Activated T-helper 9 cell treated with anti-CD3 and anti-CD28 coated beads, Interleukin-2, amount 50 U/mL, for 16 hours (primary cell): ENCODE measurements around the gene ZNF862.
"Not testable (repeated sequence)": the region's sequence is repeated elsewhere in the genome, so short reads cannot be mapped to it uniquely, and the experiment has no call there.

Experiments used
- DNase-seq: peaks from one replicate; pipeline ENCODE4 v3.0.0-alpha.2; 2020; ENCODE audit warnings: low read depth

Gene ZNF862

DNA sequence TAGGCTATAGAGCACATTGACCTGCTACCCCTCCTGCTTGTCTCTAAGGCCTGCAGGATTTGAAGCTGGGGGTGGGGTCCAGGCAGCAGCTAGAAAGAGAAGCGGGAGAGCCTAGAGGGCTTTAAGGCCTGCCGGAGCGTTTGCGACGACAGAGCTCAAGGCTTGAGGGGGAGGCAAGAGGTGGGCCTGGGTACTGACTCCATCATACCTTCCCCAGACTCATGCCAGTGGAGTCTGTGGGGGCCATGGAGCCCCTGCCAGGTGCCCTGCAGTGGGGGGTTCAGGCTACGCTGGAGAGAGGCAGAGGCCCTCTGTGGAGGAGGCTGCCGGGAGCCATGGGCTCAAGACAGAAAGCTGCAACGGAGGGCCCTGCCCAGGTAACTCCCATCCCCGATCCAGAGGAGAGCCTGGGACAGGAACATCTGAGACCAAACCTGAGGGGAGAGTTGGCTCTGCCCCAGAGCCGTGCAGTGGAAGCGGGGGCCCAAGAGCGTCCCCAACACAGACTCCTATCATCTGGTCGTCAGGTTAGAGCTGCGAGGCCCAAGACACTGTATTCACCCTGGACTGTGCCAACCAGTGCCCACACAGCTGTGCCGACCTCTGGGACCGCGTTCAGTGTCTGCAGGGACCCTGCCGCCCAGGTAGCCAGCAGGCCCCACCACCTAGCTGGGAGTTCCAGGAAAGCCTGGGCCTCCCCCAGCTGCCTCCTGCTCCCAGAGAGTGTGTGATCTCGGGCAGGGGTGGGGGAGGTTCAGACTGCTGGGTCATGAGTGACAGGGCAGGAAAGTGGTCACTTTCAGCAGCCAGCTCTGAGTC, 13.2 kb upstream of the ZNF862 start:
- no peak for DNase-seq

DNA sequence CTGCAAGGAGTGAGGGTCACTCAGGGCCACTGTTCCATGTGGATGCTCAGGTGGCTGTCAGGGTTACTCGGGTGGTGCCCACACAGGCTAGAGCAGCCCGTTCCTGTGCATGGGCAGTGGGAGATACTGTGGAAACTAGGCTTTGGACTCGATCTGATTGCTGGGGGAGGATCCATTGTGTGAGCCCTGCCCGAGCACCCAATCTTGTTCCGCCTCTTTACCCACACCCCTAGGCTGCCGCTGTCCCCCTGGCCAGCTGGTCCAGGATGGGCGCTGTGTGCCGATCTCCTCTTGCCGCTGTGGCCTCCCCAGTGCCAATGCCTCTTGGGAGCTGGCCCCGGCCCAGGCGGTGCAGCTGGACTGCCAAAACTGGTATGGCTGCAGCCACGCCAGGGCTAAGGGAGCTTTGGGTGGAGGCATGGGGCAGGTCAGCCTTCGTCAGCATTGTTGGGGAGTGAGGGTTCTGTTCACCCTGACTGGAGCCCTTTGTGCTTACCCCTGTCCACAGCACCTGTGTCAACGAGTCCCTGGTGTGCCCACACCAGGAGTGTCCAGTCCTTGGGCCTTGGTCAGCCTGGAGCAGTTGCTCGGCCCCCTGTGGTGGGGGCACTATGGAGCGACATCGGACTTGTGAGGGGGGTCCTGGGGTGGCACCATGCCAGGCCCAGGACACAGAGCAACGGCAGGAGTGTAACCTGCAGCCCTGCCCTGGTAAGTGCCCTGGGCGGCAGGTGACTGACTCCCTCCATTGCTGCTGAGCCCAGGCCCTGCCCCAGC, 12.4 kb upstream of the ZNF862 start:
- no peak for DNase-seq

DNA sequence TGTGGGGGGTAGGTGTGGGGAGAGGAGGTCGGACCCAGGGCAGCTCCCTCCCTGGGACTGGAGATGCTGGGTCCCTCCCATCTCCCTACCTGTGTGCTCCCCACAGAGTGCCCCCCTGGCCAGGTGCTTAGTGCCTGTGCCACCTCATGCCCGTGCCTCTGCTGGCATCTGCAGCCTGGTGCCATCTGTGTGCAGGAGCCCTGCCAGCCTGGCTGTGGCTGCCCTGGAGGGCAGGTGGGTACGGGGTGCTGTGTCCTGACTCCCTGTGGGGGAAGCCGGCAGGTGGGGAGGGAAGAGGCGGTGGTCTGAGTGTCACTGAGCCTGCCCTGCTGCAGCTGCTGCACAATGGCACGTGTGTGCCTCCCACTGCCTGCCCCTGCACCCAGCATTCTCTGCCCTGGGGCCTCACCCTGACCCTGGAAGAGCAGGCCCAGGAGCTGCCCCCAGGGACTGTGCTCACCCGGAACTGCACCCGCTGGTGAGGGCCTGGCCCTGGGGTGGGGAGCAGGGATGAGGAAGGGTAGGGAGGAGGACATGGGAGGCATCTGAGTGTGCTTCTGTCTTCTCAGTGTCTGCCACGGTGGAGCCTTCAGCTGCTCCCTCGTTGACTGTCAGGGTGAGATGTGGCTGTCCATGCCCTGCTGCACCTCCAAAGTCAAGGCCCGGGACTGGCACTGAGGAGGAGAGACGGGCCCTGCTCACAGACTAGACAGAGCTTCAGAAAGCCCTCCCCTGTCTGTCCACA, 11.7 kb upstream of the ZNF862 start:
- no peak for DNase-seq

DNA sequence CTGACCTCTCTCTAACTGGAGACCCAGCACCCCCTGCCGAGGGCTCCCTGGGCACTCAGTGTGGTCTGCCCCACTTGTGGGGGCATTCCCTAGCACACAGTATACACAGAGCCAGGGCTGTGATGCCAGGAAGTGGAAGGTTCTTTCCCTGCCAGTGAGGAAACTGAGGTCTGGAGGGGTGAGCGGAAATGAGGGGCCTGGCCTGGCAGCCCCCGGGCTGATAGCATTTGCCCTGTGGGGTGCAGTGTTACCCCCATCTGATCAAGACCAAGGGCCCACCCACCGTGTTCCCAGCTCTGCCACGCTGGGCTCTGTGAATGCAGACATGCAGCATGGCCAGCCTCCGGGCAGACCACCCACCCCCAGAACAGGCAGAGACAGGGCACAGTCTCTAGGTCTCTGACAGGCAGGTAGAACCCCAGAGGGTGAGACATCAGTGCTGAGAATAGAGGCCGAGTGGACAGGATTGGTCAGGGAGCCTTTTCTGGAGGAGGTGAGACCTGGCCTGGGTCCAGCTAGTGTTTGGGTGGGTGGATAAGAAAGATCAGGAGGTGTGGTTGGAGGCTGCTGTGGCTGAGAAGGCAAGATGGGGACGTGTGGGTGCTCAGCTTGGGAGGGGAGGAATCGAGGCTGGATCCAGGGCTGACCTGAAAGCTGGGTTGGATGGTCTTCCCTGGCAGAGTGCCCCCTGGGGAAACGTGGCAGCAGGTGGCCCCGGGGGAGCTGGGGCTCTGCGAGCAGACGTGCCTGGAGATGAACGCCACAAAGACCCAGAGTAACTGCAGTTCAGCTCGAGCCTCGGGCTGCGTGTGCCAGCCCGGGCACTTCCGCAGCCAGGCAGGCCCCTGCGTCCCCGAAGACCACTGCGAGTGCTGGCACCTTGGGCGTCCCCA, 10.8 kb upstream of the ZNF862 start:
- no peak for DNase-seq

DNA sequence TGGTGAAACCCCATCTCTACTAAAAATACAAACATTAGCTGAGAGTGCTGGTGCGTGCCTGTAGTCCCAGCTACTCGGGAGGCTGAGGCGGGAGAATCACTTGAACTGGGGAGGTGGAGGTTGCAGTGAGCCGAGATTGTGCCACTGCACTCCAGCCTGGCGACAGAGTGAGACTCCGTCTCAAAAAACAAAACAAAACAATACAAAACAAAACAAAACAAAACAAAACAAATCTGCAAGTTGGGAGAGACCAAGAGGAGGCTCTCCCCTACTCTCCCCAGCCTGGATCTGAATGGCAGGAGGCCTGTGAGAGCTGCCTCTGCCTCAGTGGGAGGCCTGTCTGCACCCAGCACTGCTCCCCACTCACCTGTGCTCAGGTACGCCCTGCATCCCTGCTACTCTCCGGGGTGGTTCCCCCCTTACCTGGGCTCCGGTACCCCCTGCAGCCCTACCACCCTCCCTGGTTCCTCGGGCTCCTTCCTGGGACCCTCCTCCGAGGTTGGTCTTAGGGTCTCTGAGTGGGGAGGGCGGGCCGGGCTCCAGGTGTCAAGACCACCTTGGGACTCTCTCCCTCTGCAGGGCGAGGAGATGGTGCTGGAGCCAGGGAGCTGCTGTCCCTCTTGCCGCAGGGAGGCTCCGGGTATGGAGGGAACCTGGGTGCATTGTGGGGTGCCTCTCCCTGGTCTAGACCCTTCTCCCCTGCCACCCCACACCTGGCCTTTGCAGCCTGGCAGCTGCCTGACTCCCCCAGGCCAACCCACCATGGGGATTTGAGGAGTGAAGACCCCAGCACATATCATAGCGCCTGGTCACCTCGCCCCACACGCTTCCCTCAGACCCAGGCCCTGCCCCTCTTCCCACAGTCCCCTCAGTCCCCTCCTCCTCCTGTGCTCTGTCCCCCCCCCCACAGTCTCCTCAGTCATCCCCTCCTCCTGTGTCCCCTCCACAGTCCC, 9.5 kb upstream of the ZNF862 start:
- DNase-seq, result no peak

DNA sequence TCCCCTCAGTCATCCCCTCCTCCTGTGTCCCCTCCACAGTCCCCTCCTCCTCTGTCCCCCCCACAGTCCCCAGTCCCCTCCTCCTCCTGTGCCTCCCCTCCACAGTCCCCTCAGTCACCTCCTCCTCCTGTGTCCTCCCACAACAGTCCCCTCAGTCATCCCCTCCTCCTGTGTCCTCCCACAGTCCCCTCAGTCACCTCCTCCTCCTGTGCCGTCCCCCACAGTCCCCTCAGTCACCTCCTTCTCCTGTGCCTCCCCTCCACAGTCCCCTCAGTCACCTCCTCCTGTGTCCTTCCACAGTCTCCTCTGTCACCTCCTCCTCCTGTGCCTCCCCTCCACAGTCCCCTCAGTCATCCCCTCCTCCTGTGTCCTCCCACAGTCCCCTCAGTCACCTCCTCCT, 7.6 kb upstream of the ZNF862 start:
- DNase-seq, result not testable (repeated sequence)

DNA sequence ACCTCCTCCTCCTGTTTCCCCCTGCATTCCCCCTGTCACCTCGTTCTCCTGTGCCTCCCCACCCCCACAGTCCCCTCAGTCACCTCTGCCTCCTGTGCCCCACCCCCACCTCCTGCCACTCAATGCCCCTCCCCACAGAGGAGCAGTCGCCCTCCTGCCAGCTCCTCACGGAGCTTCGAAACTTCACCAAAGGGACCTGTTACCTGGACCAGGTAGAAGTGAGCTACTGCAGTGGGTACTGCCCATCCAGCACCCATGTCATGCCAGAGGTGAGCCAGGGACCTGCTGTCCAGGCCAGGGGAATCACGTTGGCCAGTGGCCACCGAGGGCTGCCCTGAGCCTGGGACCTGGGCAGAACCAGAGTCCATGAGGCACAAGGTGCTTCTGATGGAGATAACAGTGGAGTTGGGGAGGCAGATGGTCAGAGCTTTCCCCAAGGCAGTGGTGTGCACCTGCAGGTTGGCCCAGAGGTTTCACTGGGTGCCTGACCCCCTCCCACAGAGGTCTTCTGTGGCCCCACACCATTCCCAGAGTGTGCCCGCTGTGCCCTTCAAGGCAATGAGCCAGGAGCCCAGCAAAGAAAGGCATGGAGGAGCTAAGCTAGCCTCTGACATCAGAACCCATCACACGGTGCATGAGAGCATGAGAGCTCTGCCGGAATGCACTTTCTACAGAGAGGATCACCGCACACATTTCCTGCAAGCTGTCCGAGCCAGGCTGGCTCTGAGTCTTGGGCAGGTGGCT, 7.0 kb upstream of the ZNF862 start:
- no peak for DNase-seq

DNA sequence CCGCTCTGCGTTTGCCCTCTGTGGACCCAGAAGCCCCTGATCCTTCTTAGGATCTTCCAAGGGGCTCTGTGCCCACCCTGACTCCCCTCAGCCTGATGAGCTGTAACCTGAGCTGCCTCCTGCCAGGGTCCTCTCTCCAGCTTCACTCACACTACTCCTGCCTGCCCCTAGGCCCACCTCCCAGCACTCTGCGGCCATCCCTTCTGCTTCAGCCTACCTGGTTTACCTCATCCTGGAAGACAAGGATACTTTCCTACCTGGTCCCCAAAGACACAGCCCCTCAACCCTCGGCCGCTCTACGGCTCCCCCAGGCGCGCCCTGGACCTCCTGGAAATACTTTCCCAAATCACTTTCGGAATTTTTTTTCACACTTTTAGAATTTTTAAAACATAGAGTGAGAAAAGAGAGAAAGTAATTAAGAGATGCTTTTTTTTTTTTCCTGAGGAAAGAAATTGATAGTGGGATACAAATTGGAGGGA, 6.4 kb upstream of the ZNF862 start:
- no peak for DNase-seq

DNA sequence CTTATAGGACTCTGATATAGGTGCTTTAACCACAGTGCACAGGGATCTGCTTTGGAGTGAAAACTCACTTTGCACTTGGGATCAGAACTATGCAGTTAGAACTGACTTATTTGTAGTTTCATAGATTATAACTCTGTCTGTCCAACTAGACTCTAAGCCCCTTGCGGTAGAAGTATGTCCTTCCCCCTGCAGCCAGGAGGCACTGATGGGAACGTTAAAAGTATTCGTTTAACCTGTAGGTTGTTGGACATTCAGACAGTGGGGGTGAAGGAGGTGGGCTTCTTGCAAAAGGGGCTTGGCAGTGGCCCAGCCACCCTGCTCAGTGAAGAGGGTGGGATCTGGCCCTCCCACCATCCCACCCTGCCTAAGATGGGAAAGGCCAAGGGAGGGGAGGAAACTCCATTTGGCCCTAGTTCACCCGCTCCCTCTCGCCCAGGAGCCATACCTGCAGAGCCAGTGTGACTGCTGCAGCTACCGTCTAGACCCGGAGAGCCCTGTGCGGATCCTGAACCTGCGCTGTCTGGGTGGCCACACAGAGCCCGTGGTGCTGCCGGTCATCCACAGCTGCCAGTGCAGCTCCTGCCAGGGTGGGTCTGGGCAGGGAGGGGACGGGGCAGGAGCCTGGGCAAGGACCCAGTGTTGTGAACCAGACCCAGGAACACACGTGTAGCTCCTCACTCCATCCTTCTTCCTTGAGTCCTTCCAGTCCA, 5.7 kb upstream of the ZNF862 start:
- DNase-seq, result no peak

DNA sequence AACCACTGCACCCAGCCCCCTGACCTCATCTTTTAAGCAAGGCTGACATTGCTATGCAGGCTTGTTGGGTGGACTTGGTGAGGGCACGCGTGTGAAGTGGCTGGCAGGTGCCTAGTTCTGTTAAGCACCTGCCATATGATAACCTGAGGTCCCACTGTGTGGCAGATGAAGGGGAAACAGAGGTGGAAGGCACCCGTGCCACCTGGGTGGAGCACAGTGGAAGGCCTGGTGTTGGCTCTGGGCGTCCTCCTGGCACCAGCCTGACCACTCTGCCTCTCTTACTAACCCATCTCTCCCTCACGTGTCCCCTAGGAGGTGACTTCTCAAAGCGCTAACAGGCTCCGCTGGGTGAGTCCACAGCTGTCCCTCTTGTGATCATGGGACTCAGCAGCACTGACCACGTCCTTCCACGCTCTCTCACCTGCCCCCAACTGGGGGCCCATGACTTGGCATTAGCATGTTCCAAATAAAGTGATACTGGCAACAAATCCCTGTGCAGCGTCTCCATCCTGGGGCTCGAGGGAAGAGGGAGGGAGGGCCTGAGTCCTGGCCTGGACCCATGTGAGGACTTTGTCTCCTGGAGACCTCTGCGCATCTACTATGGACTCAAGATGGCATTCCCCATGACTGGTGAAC, 4.6 kb upstream of the ZNF862 start:
- no peak for DNase-seq

DNA sequence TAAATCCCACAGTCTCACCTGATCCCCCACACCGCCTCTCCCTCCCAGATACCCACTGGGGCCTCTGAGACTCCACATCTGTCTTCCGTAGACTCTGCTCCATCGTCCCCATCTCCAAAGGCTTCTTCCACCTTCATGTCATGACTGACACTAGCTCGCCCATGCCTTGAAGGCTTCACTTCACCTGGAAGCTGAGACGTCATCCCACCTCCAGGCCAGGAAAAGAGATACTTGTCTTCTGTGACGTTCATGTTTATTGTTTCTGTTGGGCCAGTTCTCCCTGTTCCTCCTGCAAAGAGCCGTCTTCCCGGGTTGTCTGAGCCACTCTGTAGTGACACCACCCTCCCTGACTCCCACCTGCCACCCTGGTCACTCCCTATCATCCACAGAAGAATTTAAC, 3.6 kb upstream of the ZNF862 start:
- no peak for DNase-seq

DNA sequence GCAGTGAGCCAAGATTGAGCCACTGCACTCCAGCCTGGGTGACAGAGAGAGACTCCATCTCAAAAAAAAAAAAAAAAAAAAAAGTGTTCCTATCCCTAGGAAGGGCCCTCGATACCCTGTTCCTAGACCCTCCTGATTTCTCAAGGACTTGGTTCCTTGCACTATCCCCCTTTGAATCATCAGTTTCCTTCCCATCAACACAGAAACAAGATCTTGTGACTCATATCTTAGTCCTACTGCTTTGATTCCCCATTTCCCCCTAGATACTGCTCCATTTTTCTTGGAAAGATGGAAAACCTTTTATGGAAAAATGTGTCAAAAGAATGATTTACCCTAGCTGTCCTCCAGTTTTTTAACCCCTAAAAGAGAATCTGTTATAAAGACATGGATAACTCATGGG, 1.7 kb upstream of the ZNF862 start:
- no peak for DNase-seq

DNA sequence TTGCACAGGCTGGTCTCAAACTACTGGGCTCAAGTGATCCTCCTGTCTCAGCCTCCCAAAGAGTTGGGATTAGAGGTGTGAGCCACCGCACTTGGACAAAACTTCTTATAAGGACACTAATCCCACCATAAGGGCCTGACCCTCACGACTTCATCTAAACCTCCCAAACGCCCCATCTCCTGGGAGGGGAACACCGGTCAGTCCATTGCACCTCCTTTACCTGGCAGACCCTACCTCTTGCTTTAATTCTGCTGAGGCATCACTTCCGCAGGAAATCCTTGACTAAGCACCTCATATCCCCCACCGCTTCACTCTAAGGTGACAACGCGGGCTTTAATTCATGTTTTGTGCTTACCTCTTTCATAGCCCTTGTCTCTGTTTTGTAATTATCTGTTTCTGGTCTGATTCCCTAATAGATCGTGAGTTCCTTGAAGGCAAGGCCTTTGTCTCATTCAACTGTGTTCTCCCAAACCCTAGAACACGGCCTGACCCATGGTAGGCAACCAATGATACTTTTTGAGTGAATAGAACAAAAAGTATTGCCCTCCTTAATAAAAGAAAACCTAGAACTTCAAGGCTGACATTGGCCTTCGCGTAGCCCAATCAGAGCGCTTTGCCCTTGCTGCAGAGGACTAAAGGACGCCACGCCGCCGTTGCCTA, 481 bp upstream of the ZNF862 start:
- no peak for DNase-seq

DNA sequence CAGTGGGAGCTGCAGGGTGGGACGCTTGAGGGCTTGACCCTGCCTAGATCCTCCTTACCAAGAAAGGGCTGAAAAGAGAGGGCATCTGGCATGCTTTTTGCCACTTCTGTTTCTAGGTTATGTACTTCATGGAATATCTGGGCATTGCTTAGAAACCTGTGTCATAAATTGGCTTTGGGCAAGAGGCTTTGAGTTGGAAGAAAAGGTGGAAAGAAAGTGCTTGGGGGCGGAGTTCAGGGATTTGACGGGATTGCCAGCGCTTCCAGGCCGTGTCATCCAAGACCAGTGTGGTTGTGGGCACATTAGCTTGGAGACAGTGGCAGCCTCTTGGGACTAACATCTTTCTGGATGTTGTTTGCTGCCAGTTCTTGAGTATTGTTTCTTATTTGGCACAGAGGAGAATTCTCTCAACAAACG, 825 bp downstream of the ZNF862 start:
- no peak for DNase-seq

DNA sequence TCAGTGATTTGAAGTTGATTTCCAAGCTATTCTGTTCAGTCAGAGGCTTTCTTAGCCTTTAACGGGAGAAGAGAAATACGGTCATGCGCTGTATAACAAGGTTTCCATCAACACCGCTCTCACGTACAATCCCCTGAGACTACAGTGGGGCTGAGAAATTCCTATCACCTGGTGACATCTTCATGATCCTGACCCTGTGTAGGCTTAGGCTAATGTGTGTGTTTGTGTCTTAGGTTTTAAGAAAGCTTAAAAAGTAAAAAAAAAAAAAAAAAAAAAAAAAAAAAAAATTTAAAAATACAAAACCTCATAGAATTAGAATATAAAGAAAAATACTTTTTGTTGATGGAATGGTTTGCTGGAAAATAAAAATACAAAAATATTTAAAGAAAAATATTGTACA, 1.8 kb downstream of the ZNF862 start:
- DNase-seq, result no peak

DNA sequence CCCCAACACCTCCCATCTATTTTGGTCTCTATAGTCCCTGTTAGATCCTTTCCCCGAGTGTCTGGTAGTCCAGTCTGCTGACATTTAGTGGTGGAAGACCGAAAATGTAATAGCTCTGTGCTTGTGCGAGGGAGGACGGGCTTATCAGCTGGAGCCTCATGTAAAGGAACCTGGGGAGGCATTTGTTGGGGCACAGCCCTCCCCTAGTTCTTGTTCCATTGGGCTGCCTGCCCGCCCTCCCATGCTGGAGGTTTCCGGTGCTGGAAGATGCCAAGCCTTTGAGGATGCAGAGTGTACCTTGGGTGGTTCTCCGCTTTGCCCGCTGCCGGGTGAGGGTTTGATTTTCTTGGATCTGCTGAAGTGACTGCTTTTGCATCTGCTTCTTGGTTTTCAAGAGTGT, 5.4 kb downstream of the ZNF862 start:
- no peak for DNase-seq

DNA sequence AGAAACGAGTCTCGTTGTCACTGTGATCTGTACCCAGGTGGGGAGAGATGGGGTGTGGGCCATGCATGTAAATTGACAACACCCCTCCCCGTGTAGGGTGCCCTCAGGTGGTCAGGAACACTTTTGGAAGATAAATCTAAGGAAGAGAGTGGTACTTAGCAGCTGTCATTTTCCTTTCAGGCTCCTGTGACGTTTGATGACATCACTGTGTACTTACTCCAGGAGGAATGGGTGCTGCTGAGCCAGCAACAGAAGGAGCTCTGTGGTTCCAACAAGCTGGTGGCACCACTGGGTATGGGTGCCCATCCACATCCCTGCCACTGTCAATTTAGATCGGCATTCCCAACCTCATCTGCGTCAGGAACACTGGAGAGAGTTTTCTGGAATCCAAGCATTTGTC, 6.3 kb downstream of the ZNF862 start:
- no peak for DNase-seq
